Measurements from ENCODE around the gene PRRX1. TPM values are rescaled to one million over a fixed set of nuclear protein-coding genes. Genes with fewer than 3 reads are reported as not detected.

PRRX1 gene
- polyA plus RNA-seq, 3 donors = not detected

GRCh38 chr1:170682809-170683208 lies 18.9 kb downstream of the PRRX1 start:
- intact Hi-C loops (cut with micrococcal nuclease) = no loop called here
- Histone ChIP-seq H3K4me3 (replicated peaks in 1 of 3; ENCODE audit: low read depth in 2 of 3, low read length in 3 of 3) (no peak overlapping the region), H3K36me3 (replicated peaks in 1 of 2; ENCODE audit: control insufficient read depth in 1 of 2, insufficient read depth in 2 of 2, low read length in 2 of 2) (no peaks in the 10 kb centered on the region), H3K79me2 (ENCODE audit: insufficient read depth, low read length) (no peaks in the 10 kb centered on the region), H3K27me3 (ENCODE audit: control insufficient read depth in 2 of 2, insufficient read depth in 2 of 2, low read length in 2 of 2) (peaks cover 0 to 6% of the 10 kb centered on the region in 2 donors), H4K20me1 (ENCODE audit: insufficient read depth, low read length) (no peaks in the 10 kb centered on the region), H3K9ac (ENCODE audit: insufficient read depth, low read length, poor library complexity, severe bottlenecking) (no peak overlapping the region), H3K27ac (ENCODE audit: low read depth in 1 of 2, low read length in 2 of 2) (no peak overlapping the region), H3K4me1 (ENCODE audit: control insufficient read depth in 1 of 2, insufficient read depth in 2 of 2, low read length in 2 of 2) (no peaks in the 10 kb centered on the region), H2AFZ (ENCODE audit: insufficient read depth, low read depth, low read length, poor library complexity, severe bottlenecking) (no peak overlapping the region), H3K9me3 (replicated peaks in 1 of 2; ENCODE audit: control insufficient read depth in 1 of 2, insufficient read depth in 1 of 2, low read length in 2 of 2) (no peaks in the 10 kb centered on the region), H3K4me2 (replicated peaks; ENCODE audit: extremely low read depth, low read length, poor library complexity, severe bottlenecking) (no peak overlapping the region)
- TF ChIP-seq, protein P1, sequence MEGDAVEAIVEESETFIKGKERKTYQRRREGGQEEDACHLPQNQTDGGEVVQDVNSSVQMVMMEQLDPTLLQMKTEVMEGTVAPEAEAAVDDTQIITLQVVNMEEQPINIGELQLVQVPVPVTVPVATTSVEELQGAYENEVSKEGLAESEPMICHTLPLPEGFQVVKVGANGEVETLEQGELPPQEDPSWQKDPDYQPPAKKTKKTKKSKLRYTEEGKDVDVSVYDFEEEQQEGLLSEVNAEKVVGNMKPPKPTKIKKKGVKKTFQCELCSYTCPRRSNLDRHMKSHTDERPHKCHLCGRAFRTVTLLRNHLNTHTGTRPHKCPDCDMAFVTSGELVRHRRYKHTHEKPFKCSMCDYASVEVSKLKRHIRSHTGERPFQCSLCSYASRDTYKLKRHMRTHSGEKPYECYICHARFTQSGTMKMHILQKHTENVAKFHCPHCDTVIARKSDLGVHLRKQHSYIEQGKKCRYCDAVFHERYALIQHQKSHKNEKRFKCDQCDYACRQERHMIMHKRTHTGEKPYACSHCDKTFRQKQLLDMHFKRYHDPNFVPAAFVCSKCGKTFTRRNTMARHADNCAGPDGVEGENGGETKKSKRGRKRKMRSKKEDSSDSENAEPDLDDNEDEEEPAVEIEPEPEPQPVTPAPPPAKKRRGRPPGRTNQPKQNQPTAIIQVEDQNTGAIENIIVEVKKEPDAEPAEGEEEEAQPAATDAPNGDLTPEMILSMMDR (IDR thresholded peaks at IDR 0.05) = no peak
- Mint-ChIP-seq H3K27ac (no peak overlapping the region), H3K27me3 (ENCODE audit: low read depth in 3 of 3) (peaks cover 6 to 7% (median 6%) of the 10 kb centered on the region in 3 donors), H3K4me3 (no peak overlapping the region), H3K36me3 (no peaks in the 10 kb centered on the region), H3K9me3 (peaks cover 0 to 2% (median 0%) of the 10 kb centered on the region in 7 donors), H3K4me1 (no peaks in the 10 kb centered on the region)
- WGBS (ENCODE audit: insufficient coverage) = 50% methylated on average over 1 of the region's 1 CpG
- DNase-seq = no peak

DNA sequence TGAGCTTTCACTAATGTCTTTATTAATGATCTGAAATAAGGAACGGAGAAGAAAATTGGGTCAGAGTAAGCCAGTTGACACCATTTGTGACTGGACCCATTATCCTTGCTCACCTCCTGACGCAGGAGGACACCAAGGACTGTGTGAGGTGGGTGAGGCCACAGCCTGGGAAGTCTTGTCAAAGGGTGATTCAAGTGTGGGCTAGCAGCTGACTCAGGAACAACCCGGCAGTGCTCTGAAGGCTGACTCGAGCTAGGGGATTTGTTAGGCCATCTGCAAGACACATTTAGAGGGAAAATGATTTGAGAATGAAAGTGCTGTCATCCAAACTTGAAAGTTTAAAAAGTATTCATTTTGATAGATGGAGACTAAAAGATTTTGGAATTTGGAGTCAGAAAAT lies 21.2 kb downstream of the PRRX1 start:
- Mint-ChIP-seq H3K36me3 (no peaks in the 10 kb centered on the region), H3K9me3 (peaks cover 0 to 2% (median 0%) of the 10 kb centered on the region in 7 donors), H3K27me3 (ENCODE audit: low read depth in 3 of 3) (peaks cover 3 to 6% (median 6%) of the 10 kb centered on the region in 3 donors), H3K4me3 (no peak overlapping the region), H3K4me1 (no peaks in the 10 kb centered on the region), H3K27ac (no peak overlapping the region)
- Histone ChIP-seq H3K79me2 (ENCODE audit: insufficient read depth, low read length) (no peaks in the 10 kb centered on the region), H3K36me3 (replicated peaks in 1 of 2; ENCODE audit: control insufficient read depth in 1 of 2, insufficient read depth in 2 of 2, low read length in 2 of 2) (no peaks in the 10 kb centered on the region), H2AFZ (ENCODE audit: insufficient read depth, low read depth, low read length, poor library complexity, severe bottlenecking) (no peak overlapping the region), H3K4me3 (replicated peaks in 1 of 3; ENCODE audit: low read depth in 2 of 3, low read length in 3 of 3) (no peak overlapping the region), H3K27me3 (ENCODE audit: control insufficient read depth in 2 of 2, insufficient read depth in 2 of 2, low read length in 2 of 2) (peaks cover 0 to 2% of the 10 kb centered on the region in 2 donors), H3K27ac (ENCODE audit: low read depth in 1 of 2, low read length in 2 of 2) (no peak overlapping the region), H4K20me1 (ENCODE audit: insufficient read depth, low read length) (no peaks in the 10 kb centered on the region), H3K9ac (ENCODE audit: insufficient read depth, low read length, poor library complexity, severe bottlenecking) (no peak overlapping the region), H3K4me2 (replicated peaks; ENCODE audit: extremely low read depth, low read length, poor library complexity, severe bottlenecking) (no peak overlapping the region), H3K9me3 (replicated peaks in 1 of 2; ENCODE audit: control insufficient read depth in 1 of 2, insufficient read depth in 1 of 2, low read length in 2 of 2) (no peaks in the 10 kb centered on the region), H3K4me1 (ENCODE audit: control insufficient read depth in 1 of 2, insufficient read depth in 2 of 2, low read length in 2 of 2) (no peaks in the 10 kb centered on the region)
- intact Hi-C loops (cut with micrococcal nuclease) = no loop called here
- no peak for DNase-seq
- TF ChIP-seq, protein P1 (IDR thresholded peaks at IDR 0.05) = no peak
- 92% methylated on average over 4 of the region's 4 CpGs for WGBS (ENCODE audit: insufficient coverage)
